Activated CD4-positive, alpha-beta memory T cell treated with anti-CD3 and anti-CD28 coated beads, Interleukin-2, amount 10 ng/mL, durations not matched to agents 7 days and 5 days (primary cell): Measurements from ENCODE around the gene AKT2. TPM values are rescaled to one million over a fixed set of nuclear protein-coding genes. Genes with fewer than 3 reads are reported as not detected.

ENCODE experiments used
- CTCF ChIA-PET: fragments of 350-600 bp; sonication (Branson Sonifier 250); formaldehyde crosslinking; loops from one replicate; lab custom pipeline; 2021; ENCODE audit warnings: antibody characterized with exemption, inconsistent platforms; lab: Charles Lee
- POLR2A ChIA-PET: fragments of 350-600 bp; sonication (Branson Sonifier 250); formaldehyde crosslinking; loops from one replicate; lab custom pipeline; 2021; ENCODE audit warnings: antibody characterized with exemption; lab: Charles Lee
- DNase-seq: peaks from one replicate; pipeline ENCODE4 v3.0.0-alpha.2; 2020
- H3K27ac Mint-ChIP-seq: one replicate; pipeline ENCODE4 v1.8.0; 2021; ENCODE audit warnings: mild to moderate bottlenecking, mixed read lengths
- H3K27me3 Mint-ChIP-seq: one replicate; pipeline ENCODE4 v1.8.0; 2021; ENCODE audit warnings: mixed read lengths
- H3K36me3 Mint-ChIP-seq: one replicate; pipeline ENCODE4 v1.8.0; 2021; ENCODE audit warnings: low read depth, mixed read lengths
- H3K4me1 Mint-ChIP-seq: one replicate; pipeline ENCODE4 v1.8.0; 2021; ENCODE audit warnings: mixed read lengths
- H3K4me3 Mint-ChIP-seq: one replicate; pipeline ENCODE4 v1.8.0; 2021; ENCODE audit warnings: mild to moderate bottlenecking, mixed read lengths
- H3K9me3 Mint-ChIP-seq: one replicate; pipeline ENCODE4 v1.8.0; 2021; ENCODE audit warnings: mixed read lengths
- total RNA-seq, 2 experiments: library from RNA; stranded (reverse); gene quantifications; one replicate each; pipeline ENCODE4 v1.2.3, GENCODE V29; 2021

The AKT2 gene
- total RNA-seq, 2 experiments from 2014 or later, result 142 to 150 TPM

- H3K27ac Mint-ChIP-seq, result no peak overlapping the region
- CTCF ChIA-PET, result no interaction called here
- DNase-seq, result no peak
- peaks cover 4% of the 10 kb centered on the region for H3K36me3 Mint-ChIP-seq
- POLR2A ChIA-PET, result interaction anchor here (0.9 to 1.4 kb wide), 2 partner anchors 14 to 88 kb away, joined by 3 to 4 read pairs; partner anchors contain the start of gene MAP3K10
- no peaks in the 10 kb centered on the region for H3K27me3 Mint-ChIP-seq
- H3K9me3 Mint-ChIP-seq, result no peaks in the 10 kb centered on the region
- H3K4me1 Mint-ChIP-seq, result peaks cover 61% of the 10 kb centered on the region
- no peak overlapping the region for H3K4me3 Mint-ChIP-seq
These were observed 6.0 kb downstream of the AKT2 start for GRCh38 chr19:40279120-40279551.

- CTCF ChIA-PET, result no interaction called here
- no peak overlapping the region for H3K4me3 Mint-ChIP-seq
- H3K27ac Mint-ChIP-seq, result no peak overlapping the region
These were observed 6.6 kb downstream of the AKT2 start for GRCh38 chr19:40278361-40279035.

GRCh38 chr19:40277356-40278059, 7.6 kb downstream of the AKT2 start:
- no peak for DNase-seq
- peaks cover 4% of the 10 kb centered on the region for H3K36me3 Mint-ChIP-seq
- ChIA-PET POLR2A (no interaction called here), CTCF (interaction anchor here (1.0 kb wide), 1 partner anchor 28 kb away, joined by 3 read pairs; no protein-coding TSS in a partner anchor)
- H3K4me1 Mint-ChIP-seq, result peaks cover 51% of the 10 kb centered on the region
- no peaks in the 10 kb centered on the region for H3K9me3 Mint-ChIP-seq
- H3K27me3 Mint-ChIP-seq, result no peaks in the 10 kb centered on the region
- H3K27ac Mint-ChIP-seq, result no peak overlapping the region
- H3K4me3 Mint-ChIP-seq, result no peak overlapping the region

More at GRCh38 chr19:40278361-40279035, 6.6 kb downstream of the AKT2 start:
- POLR2A ChIA-PET, result interaction anchor here (0.9 to 1.4 kb wide), 2 partner anchors 14 to 88 kb away, joined by 3 to 4 read pairs; partner anchors contain the start of gene MAP3K10
- DNase-seq, result no peak
- peaks cover 60% of the 10 kb centered on the region for H3K4me1 Mint-ChIP-seq
- no peaks in the 10 kb centered on the region for H3K9me3 Mint-ChIP-seq
- no peaks in the 10 kb centered on the region for H3K27me3 Mint-ChIP-seq
- H3K36me3 Mint-ChIP-seq, result peaks cover 6% of the 10 kb centered on the region

GRCh38 chr19:40274585-40275544, 10.3 kb downstream of the AKT2 start:
- ChIA-PET CTCF (no interaction called here), POLR2A (interaction anchor here (0.8 to 1.2 kb wide), 2 partner anchors 10 to 46 kb away, joined by 3 to 4 read pairs; no protein-coding TSS in a partner anchor)
- peak overlapping the region; percentile 61 for H3K27ac Mint-ChIP-seq
- DNase-seq, result peak; percentile 29
- no peaks in the 10 kb centered on the region for H3K9me3 Mint-ChIP-seq
- peaks cover 6% of the 10 kb centered on the region for H3K36me3 Mint-ChIP-seq
- no peak overlapping the region for H3K4me3 Mint-ChIP-seq
- H3K4me1 Mint-ChIP-seq, result peaks cover 41% of the 10 kb centered on the region
- H3K27me3 Mint-ChIP-seq, result no peaks in the 10 kb centered on the region

- H3K4me3 Mint-ChIP-seq, result no peak overlapping the region
- CTCF ChIA-PET, result interaction anchor here (0.6 kb wide), 1 partner anchor 110 kb away, joined by 3 read pairs; no protein-coding TSS in a partner anchor
These were observed 11.4 kb downstream of the AKT2 start for GRCh38 chr19:40273469-40274360.

GRCh38 chr19:40272261-40272660, 12.9 kb downstream of the AKT2 start:
- H3K4me1 Mint-ChIP-seq, result peaks cover 28% of the 10 kb centered on the region

More at GRCh38 chr19:40273469-40274360, 11.4 kb downstream of the AKT2 start:
- no peaks in the 10 kb centered on the region for H3K9me3 Mint-ChIP-seq
- POLR2A ChIA-PET, result interaction anchor here (0.8 to 1.2 kb wide), 2 partner anchors 11 to 45 kb away, joined by 3 to 4 read pairs; no protein-coding TSS in a partner anchor
- H3K27ac Mint-ChIP-seq, result peak overlapping the region; percentile 61
- H3K36me3 Mint-ChIP-seq, result peaks cover 6% of the 10 kb centered on the region
- H3K27me3 Mint-ChIP-seq, result no peaks in the 10 kb centered on the region
- H3K4me1 Mint-ChIP-seq, result peaks cover 39% of the 10 kb centered on the region
- DNase-seq, result no peak

GRCh38 chr19:40271706-40272105, 13.4 kb downstream of the AKT2 start:
- Mint-ChIP-seq H3K4me1 (peaks cover 28% of the 10 kb centered on the region), H3K36me3 (peaks cover 6% of the 10 kb centered on the region), H3K27ac (no peak overlapping the region), H3K27me3 (no peaks in the 10 kb centered on the region), H3K4me3 (no peak overlapping the region), H3K9me3 (no peaks in the 10 kb centered on the region)
- DNase-seq, result no peak
- CTCF ChIA-PET, result interaction anchor here (1.6 kb wide), 1 partner anchor 33 kb away, joined by 4 read pairs; no protein-coding TSS in a partner anchor
- POLR2A ChIA-PET, result no interaction called here

More at GRCh38 chr19:40272261-40272660, 12.9 kb downstream of the AKT2 start:
- Mint-ChIP-seq H3K36me3 (peaks cover 6% of the 10 kb centered on the region), H3K27ac (no peak overlapping the region), H3K4me3 (no peak overlapping the region), H3K9me3 (no peaks in the 10 kb centered on the region), H3K27me3 (no peaks in the 10 kb centered on the region)
- ChIA-PET POLR2A (no interaction called here), CTCF (no interaction called here)
- no peak for DNase-seq

- POLR2A ChIA-PET, result interaction anchor here (1.7 kb wide), 1 partner anchor 13 kb away, joined by 5 read pairs; no protein-coding TSS in a partner anchor
These were observed 14.6 kb downstream of the AKT2 start for GRCh38 chr19:40270362-40271089.

GRCh38 chr19:40269216-40269940, 15.8 kb downstream of the AKT2 start:
- Mint-ChIP-seq H3K36me3 (peaks cover 13% of the 10 kb centered on the region), H3K4me3 (no peak overlapping the region), H3K27me3 (no peaks in the 10 kb centered on the region), H3K9me3 (no peaks in the 10 kb centered on the region), H3K27ac (no peak overlapping the region), H3K4me1 (peaks cover 16% of the 10 kb centered on the region)
- ChIA-PET CTCF (no interaction called here), POLR2A (interaction anchor here (1.7 kb wide), 1 partner anchor 14 kb away, joined by 5 read pairs; no protein-coding TSS in a partner anchor)
- no peak for DNase-seq

More at GRCh38 chr19:40270362-40271089, 14.6 kb downstream of the AKT2 start:
- no peak overlapping the region for H3K4me3 Mint-ChIP-seq
- H3K27me3 Mint-ChIP-seq, result no peaks in the 10 kb centered on the region
- CTCF ChIA-PET, result interaction anchor here (1.6 kb wide), 1 partner anchor 35 kb away, joined by 4 read pairs; no protein-coding TSS in a partner anchor
- H3K36me3 Mint-ChIP-seq, result peaks cover 6% of the 10 kb centered on the region
- no peak for DNase-seq
- peaks cover 26% of the 10 kb centered on the region for H3K4me1 Mint-ChIP-seq
- no peak overlapping the region for H3K27ac Mint-ChIP-seq
- H3K9me3 Mint-ChIP-seq, result no peaks in the 10 kb centered on the region

- no peak for DNase-seq
- no peaks in the 10 kb centered on the region for H3K9me3 Mint-ChIP-seq
- no peak overlapping the region for H3K27ac Mint-ChIP-seq
- ChIA-PET POLR2A (no interaction called here), CTCF (no interaction called here)
- H3K27me3 Mint-ChIP-seq, result no peaks in the 10 kb centered on the region
- H3K4me1 Mint-ChIP-seq, result peaks cover 8% of the 10 kb centered on the region
- H3K4me3 Mint-ChIP-seq, result no peak overlapping the region
- peaks cover 24% of the 10 kb centered on the region for H3K36me3 Mint-ChIP-seq
These were observed 17.5 kb downstream of the AKT2 start for GRCh38 chr19:40267601-40267997.
